Left forelimb (tissue), 1 donor: Measurements from ENCODE around the gene G3BP2.
"Not testable (repeated sequence)": the region's sequence is repeated elsewhere in the genome, so short reads cannot be mapped to it uniquely, and the experiment has no call there.

Experiments
- DNase-seq: peaks from one replicate; pipeline ENCODE4 v3.0.0-alpha.2; 2018; ENCODE audit warnings: low spot score

G3BP2 gene

GRCh38 chr4:75673027-75673958, at the start of gene G3BP2:
Gene G3BP2 (minus strand): TSS chr4:75673411. CDS start chr4:75662025, 11,386 bp downstream.
- peak; percentile 97 for DNase-seq

- no peak for DNase-seq
Measured at GRCh38 chr4:75722417-75722816, 49.2 kb upstream of the G3BP2 start.

GRCh38 chr4:75718529-75718928, 45.3 kb upstream of the G3BP2 start:
- DNase-seq = no peak

GRCh38 chr4:75717408-75717807, 44.2 kb upstream of the G3BP2 start:
- no peak for DNase-seq

- not testable (repeated sequence) for DNase-seq
Measured at GRCh38 chr4:75716054-75716453, 42.8 kb upstream of the G3BP2 start.

- no peak for DNase-seq
Measured at GRCh38 chr4:75715105-75715799, 42.0 kb upstream of the G3BP2 start.

GRCh38 chr4:75714704-75715103, 41.5 kb upstream of the G3BP2 start:
- no peak for DNase-seq

- no peak for DNase-seq
Measured at GRCh38 chr4:75714011-75714410, 40.8 kb upstream of the G3BP2 start.

- DNase-seq = no peak
Measured at GRCh38 chr4:75710246-75710645, 37.0 kb upstream of the G3BP2 start.

- DNase-seq = no peak
Measured at GRCh38 chr4:75708218-75708691, 35.0 kb upstream of the G3BP2 start.

GRCh38 chr4:75705198-75705977, 32.2 kb upstream of the G3BP2 start:
- no peak for DNase-seq

- DNase-seq = no peak
Measured at GRCh38 chr4:75702919-75703411, 29.8 kb upstream of the G3BP2 start.

GRCh38 chr4:75699299-75699698, 26.1 kb upstream of the G3BP2 start:
- DNase-seq = no peak

GRCh38 chr4:75698963-75699228, 25.7 kb upstream of the G3BP2 start:
- DNase-seq = no peak

GRCh38 chr4:75698162-75698962, 25.2 kb upstream of the G3BP2 start:
- no peak for DNase-seq

- DNase-seq = no peak
Measured at GRCh38 chr4:75696581-75696980, 23.4 kb upstream of the G3BP2 start.

GRCh38 chr4:75696071-75696470, 22.9 kb upstream of the G3BP2 start:
- no peak for DNase-seq

GRCh38 chr4:75692066-75692465, 18.9 kb upstream of the G3BP2 start:
- DNase-seq = not testable (repeated sequence)

- DNase-seq = not testable (repeated sequence)
Measured at GRCh38 chr4:75687125-75687524, 13.9 kb upstream of the G3BP2 start.

GRCh38 chr4:75686346-75686745, 13.1 kb upstream of the G3BP2 start:
- DNase-seq = no peak

- no peak for DNase-seq
Measured at GRCh38 chr4:75685546-75686189, 12.5 kb upstream of the G3BP2 start.
